Gastrocnemius medialis (tissue), 4 donors: ENCODE measurements around the gene KRTAP5-7. TPM values are rescaled to one million over a fixed set of nuclear protein-coding genes. Genes with fewer than 3 reads are reported as not detected.
A peak's percentile ranks its signal among the peaks of the same experiment; 100 is the strongest.
"Not testable (repeated sequence)": the region's sequence is repeated elsewhere in the genome, so short reads cannot be mapped to it uniquely, and the experiment has no call there.

ENCODE experiments used
- ATAC-seq, 2 donors: fragments of 150-250 bp; one replicate each; pipeline ENCODE4 v1.9.1; 2016
- DNase-seq, 2 donors: peaks; one replicate each; pipeline ENCODE4 v3.0.0-alpha.2; 2019
- H3K27ac ChIP-seq, 4 donors: fragments of 200-600 bp; sonication (generic); 1 replicate in 1 of 4; 2 replicates in 3 of 4; pipeline ENCODE4 v1.5.1; 2016 to 2018; ENCODE audit warnings: mild to moderate bottlenecking in 2 of 4, moderate library complexity in 1 of 4
- H3K27me3 ChIP-seq, 3 donors: fragments of 200-600 bp; sonication (generic) in 2 of 3; 1 replicate in 1 of 3; 2 replicates in 2 of 3; pipeline versions ENCODE4 v1.5.1 to v1.6.0; 2016 to 2019; ENCODE audit warnings: mild to moderate bottlenecking in 1 of 3, moderate library complexity in 1 of 3
- H3K36me3 ChIP-seq, 2 donors: fragments of 200-600 bp; sonication (generic) in 1 of 2; one replicate each; pipeline ENCODE4 v1.5.1; 2017 to 2018
- H3K4me1 ChIP-seq, 2 donors: fragments of 200-600 bp; sonication (generic) in 1 of 2; one replicate each; pipeline ENCODE4 v1.5.1; 2016 to 2017; ENCODE audit warnings: mild to moderate bottlenecking in 2 of 2
- H3K4me3 ChIP-seq, 4 donors: fragments of 200-600 bp; sonication (generic) in 3 of 4; 1 replicate in 1 of 4; 2 replicates in 3 of 4; pipeline ENCODE4 v1.5.1; 2016 to 2019; ENCODE audit warnings: mild to moderate bottlenecking in 2 of 4
- H3K9me3 ChIP-seq, 3 donors: fragments of 200-600 bp; sonication (generic) in 2 of 3; 1 replicate in 1 of 3; 2 replicates in 2 of 3; pipeline ENCODE4 v1.5.1; 2016 to 2019
- CTCF ChIP-seq, 5 experiments: fragments of 450-650 bp in 3 of 5; fragments of 200-600 bp in 2 of 5; sonication (generic) in 2 of 5; IDR thresholded peaks in 4 of 5; conservative IDR thresholded peaks in 1 of 5; 1 replicate in 4 of 5; 2 replicates in 1 of 5; pipeline ENCODE4 v1.5.1; 2016 to 2019; ENCODE audit warnings: antibody characterized with exemption in 5 of 5, mild to moderate bottlenecking in 3 of 5, moderate library complexity in 3 of 5
- POLR2A ChIP-seq, 2 donors: fragments of 450-650 bp; IDR thresholded peaks; one replicate each; pipeline ENCODE4 v1.6.1; 2017; ENCODE audit warnings: antibody characterized with exemption in 2 of 2, mild to moderate bottlenecking in 2 of 2, moderate library complexity in 2 of 2
- in situ Hi-C, 4 donors: fragments of 200-750 bp; cut with MboI; loops; one replicate each; pipeline versions ENCODE4 v1.15.0 to v1.8.0; 2017; ENCODE audit warnings: low sequenced_read_pairs in 4 of 4
- intact Hi-C: fragments of 100-400 bp; cut with DNase I; formaldehyde crosslinking; loops from one replicate; pipeline ENCODE4 v1.15.1; 2023; ENCODE audit warnings: low total_unique reads
- total RNA-seq, 4 donors: library from RNA; depleted of rRNA; stranded (reverse); fragments of >200 nt; gene quantifications; one replicate each; pipeline versions ENCODE4 v1.1.0 to v1.2.3, GENCODE V29; 2016

The KRTAP5-7 gene
- total RNA-seq, 4 donors from 2014 or later, result not detected

- intact Hi-C loops, result no loop called here
- peak; percentile 45 to 72 for ATAC-seq
- no peaks in the 10 kb centered on the region for H3K9me3 ChIP-seq
- no peaks in the 10 kb centered on the region for H3K4me1 ChIP-seq
- no peak for TF ChIP-seq CTCF (IDR thresholded peaks at IDR 0.05 in 4 of 5, conservative IDR thresholded peaks at IDR 0.05 in 1 of 5)
- TF ChIP-seq POLR2A (IDR thresholded peaks at IDR 0.05), result no peak
- H3K27me3 ChIP-seq, result peaks cover 0 to 3% (median 0%) of the 10 kb centered on the region in 3 donors
- H3K4me3 ChIP-seq, result no peak overlapping the region
- H3K27ac ChIP-seq, result no peak overlapping the region
- no peak for DNase-seq
- H3K36me3 ChIP-seq, result no peaks in the 10 kb centered on the region
- in situ Hi-C loops, result no loop called here
Observed at GRCh38 chr11:71568704-71569349, 41.8 kb downstream of the KRTAP5-7 start.

- intact Hi-C loops, ATAC-seq, DNase-seq: not testable (repeated sequence)
Observed at GRCh38 chr11:71571101-71571850, 44.2 kb downstream of the KRTAP5-7 start.

GRCh38 chr11:71572811-71573210, 45.7 kb downstream of the KRTAP5-7 start:
- no peak for DNase-seq
- no peak for TF ChIP-seq CTCF (IDR thresholded peaks at IDR 0.05 in 4 of 5, conservative IDR thresholded peaks at IDR 0.05 in 1 of 5)
- TF ChIP-seq POLR2A (IDR thresholded peaks at IDR 0.05), result no peak
- H3K36me3 ChIP-seq, result no peaks in the 10 kb centered on the region
- in situ Hi-C loops (no loop called here), intact Hi-C loops (no loop called here)
- no peaks in the 10 kb centered on the region for H3K9me3 ChIP-seq
- no peak for ATAC-seq
- H3K4me1 ChIP-seq, result no peaks in the 10 kb centered on the region
- H3K4me3 ChIP-seq, result no peak overlapping the region
- no peak overlapping the region for H3K27ac ChIP-seq
- H3K27me3 ChIP-seq, result no peaks in the 10 kb centered on the region

More at GRCh38 chr11:71571101-71571850, 44.2 kb downstream of the KRTAP5-7 start:
- H3K27me3 ChIP-seq, H3K27ac ChIP-seq, H3K4me1 ChIP-seq, H3K36me3 ChIP-seq, H3K9me3 ChIP-seq, in situ Hi-C loops, H3K4me3 ChIP-seq: not testable (repeated sequence)

GRCh38 chr11:71574418-71574817, 47.4 kb downstream of the KRTAP5-7 start:
- H3K4me1 ChIP-seq, result no peaks in the 10 kb centered on the region
- in situ Hi-C loops (no loop called here), intact Hi-C loops (no loop called here)
- no peaks in the 10 kb centered on the region for H3K27me3 ChIP-seq
- no peaks in the 10 kb centered on the region for H3K36me3 ChIP-seq
- ATAC-seq (no peak), DNase-seq (no peak)
- H3K4me3 ChIP-seq, result no peak overlapping the region
- H3K9me3 ChIP-seq, result no peaks in the 10 kb centered on the region
- TF ChIP-seq CTCF (IDR thresholded peaks at IDR 0.05 in 4 of 5, conservative IDR thresholded peaks at IDR 0.05 in 1 of 5) (no peak), POLR2A (IDR thresholded peaks at IDR 0.05) (no peak)
- no peak overlapping the region for H3K27ac ChIP-seq

GRCh38 chr11:71575723-71576424, 48.8 kb downstream of the KRTAP5-7 start:
- Histone ChIP-seq H3K36me3 (no peaks in the 10 kb centered on the region), H3K4me1 (no peaks in the 10 kb centered on the region), H3K4me3 (no peak overlapping the region), H3K27me3 (no peaks in the 10 kb centered on the region), H3K27ac (no peak overlapping the region), H3K9me3 (no peaks in the 10 kb centered on the region)
- DNase-seq, result no peak
- intact Hi-C loops, result no loop called here
- TF ChIP-seq POLR2A (IDR thresholded peaks at IDR 0.05), result no peak
- no peak for TF ChIP-seq CTCF (IDR thresholded peaks at IDR 0.05 in 4 of 5, conservative IDR thresholded peaks at IDR 0.05 in 1 of 5)
- in situ Hi-C loops, result no loop called here
- no peak for ATAC-seq

GRCh38 chr11:71576688-71577465, 49.8 kb downstream of the KRTAP5-7 start:
- H3K4me3 ChIP-seq, ATAC-seq, H3K27me3 ChIP-seq, in situ Hi-C loops, intact Hi-C loops, H3K27ac ChIP-seq, H3K9me3 ChIP-seq, H3K36me3 ChIP-seq, H3K4me1 ChIP-seq, DNase-seq: not testable (repeated sequence)
